Activated CD8-positive, alpha-beta memory T cell treated with anti-CD3 and anti-CD28 coated beads for 36 hours (primary cell): ENCODE measurements around the gene STIL. TPM values are rescaled to one million over a fixed set of nuclear protein-coding genes. Genes with fewer than 3 reads are reported as not detected.
"Not testable (repeated sequence)": the region's sequence is repeated elsewhere in the genome, so short reads cannot be mapped to it uniquely, and the experiment has no call there.

Source experiments
- CTCF ChIA-PET: fragments of 350-600 bp; sonication (Branson Sonifier 250); formaldehyde crosslinking; loops from one replicate; lab custom pipeline; 2021; ENCODE audit warnings: antibody characterized with exemption; lab: Charles Lee
- POLR2A ChIA-PET: fragments of 350-600 bp; sonication (Branson Sonifier 250); formaldehyde crosslinking; loops from one replicate; lab custom pipeline; 2021; ENCODE audit warnings: antibody characterized with exemption; lab: Charles Lee
- total RNA-seq, 2 experiments: library from RNA; stranded (reverse); gene quantifications; one replicate each; pipeline ENCODE4 v1.2.3, GENCODE V29; 2021

Gene STIL
- total RNA-seq, 2 experiments from 2014 or later, result 21.9 to 22.2 TPM

- CTCF ChIA-PET, result no interaction called here
- POLR2A ChIA-PET, result no interaction called here
Observed at GRCh38 chr1:47211796-47212269, 102.1 kb downstream of the STIL start.

GRCh38 chr1:47210666-47211065, 103.3 kb downstream of the STIL start:
- POLR2A ChIA-PET, result no interaction called here
- CTCF ChIA-PET, result no interaction called here

GRCh38 chr1:47209725-47210325, 104.1 kb downstream of the STIL start:
- POLR2A ChIA-PET, result no interaction called here
- CTCF ChIA-PET, result no interaction called here

GRCh38 chr1:47209091-47209490, 104.9 kb downstream of the STIL start:
- CTCF ChIA-PET, result no interaction called here
- POLR2A ChIA-PET, result no interaction called here

- ChIA-PET POLR2A (interaction anchor here (0.7 to 0.8 kb wide), 2 partner anchors 81 to 520 kb away, joined by 3 read pairs; no protein-coding TSS in a partner anchor), CTCF (no interaction called here)
Observed at GRCh38 chr1:47208374-47208850, 105.5 kb downstream of the STIL start.

GRCh38 chr1:47207803-47208373, 106.1 kb downstream of the STIL start:
- ChIA-PET POLR2A (interaction anchor here (0.7 to 0.8 kb wide), 2 partner anchors 81 to 520 kb away, joined by 3 read pairs; no protein-coding TSS in a partner anchor), CTCF (no interaction called here)

- CTCF ChIA-PET, result interaction anchor here (1.1 kb wide), 1 partner anchor 13 kb away, joined by 3 read pairs; no protein-coding TSS in a partner anchor
- POLR2A ChIA-PET, result no interaction called here
Observed at GRCh38 chr1:47205918-47206317, 108.0 kb downstream of the STIL start.

GRCh38 chr1:47203504-47203903, 110.4 kb downstream of the STIL start:
- CTCF ChIA-PET, result interaction anchor here (0.6 to 2.6 kb wide), 2 partner anchors 10 to 776 kb away, joined by 5 to 9 read pairs; no protein-coding TSS in a partner anchor
- POLR2A ChIA-PET, result not testable (repeated sequence)

GRCh38 chr1:47201179-47201578, 112.8 kb downstream of the STIL start:
- POLR2A ChIA-PET, result no interaction called here
- CTCF ChIA-PET, result interaction anchor here (1.2 to 2.6 kb wide), 2 partner anchors 8 to 62 kb away, joined by 4 to 9 read pairs; no protein-coding TSS in a partner anchor

Other genes starting within 250 kb of the STIL start
- gene CYP4Z1, start 246.9 kb downstream of the STIL start, total RNA-seq, result not detected
- not detected for gene CYP4A22, start 176.7 kb downstream of the STIL start, total RNA-seq
- gene PDZK1IP1, start 124.1 kb downstream of the STIL start, total RNA-seq, result not detected
- gene TAL1, start 81.9 kb downstream of the STIL start, total RNA-seq, result not detected
- gene CMPK1, start 19.6 kb upstream of the STIL start, total RNA-seq, result 100 to 1,000 TPM; 121 to 123 TPM
- gene FOXE3, start 102.1 kb upstream of the STIL start, total RNA-seq, result not detected
- under 1 TPM; 0.06 to 0.13 TPM for gene FOXD2, start 123.9 kb upstream of the STIL start, total RNA-seq